Inflammatory macrophage treated with lipopolysaccharide for 1 hour (primary cell): ENCODE measurements around the gene SPI1.
A peak's percentile ranks its signal among the peaks of the same experiment; 100 is the strongest.
"Not testable (repeated sequence)": the region's sequence is repeated elsewhere in the genome, so short reads cannot be mapped to it uniquely, and the experiment has no call there.

ENCODE experiments used
- DNase-seq, 2 donors: peaks; one replicate each; pipeline ENCODE4 v3.0.0-alpha.2; 2020 to 2022

Gene SPI1

GRCh38 chr11:47317064-47317828, 61.1 kb downstream of the SPI1 start:
- peak; percentile 5 to 24 for DNase-seq

GRCh38 chr11:47316501-47316900, 61.8 kb downstream of the SPI1 start:
- not testable (repeated sequence) for DNase-seq

DNA sequence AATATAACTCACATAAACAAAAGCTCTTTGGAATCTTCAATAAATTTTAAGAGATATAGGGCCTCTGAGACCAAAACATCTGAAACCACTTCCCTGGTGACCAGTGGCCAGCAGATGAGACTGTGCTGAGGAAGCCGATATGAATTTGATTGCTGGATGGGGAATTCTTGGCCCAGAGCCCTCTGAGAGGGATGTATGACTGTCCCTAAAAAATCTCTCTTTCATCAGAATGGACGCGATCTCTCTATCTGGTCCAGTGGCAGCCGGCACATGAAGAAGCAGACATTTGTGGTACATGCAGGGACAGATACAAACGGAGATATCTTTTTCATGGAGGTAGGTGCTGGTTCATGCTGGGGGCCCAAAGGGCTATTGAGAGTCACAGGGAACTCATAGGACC, 63.4 kb downstream of the SPI1 start:
- no peak for DNase-seq

GRCh38 chr11:47308050-47308823, 70.1 kb downstream of the SPI1 start:
- no peak for DNase-seq

DNA sequence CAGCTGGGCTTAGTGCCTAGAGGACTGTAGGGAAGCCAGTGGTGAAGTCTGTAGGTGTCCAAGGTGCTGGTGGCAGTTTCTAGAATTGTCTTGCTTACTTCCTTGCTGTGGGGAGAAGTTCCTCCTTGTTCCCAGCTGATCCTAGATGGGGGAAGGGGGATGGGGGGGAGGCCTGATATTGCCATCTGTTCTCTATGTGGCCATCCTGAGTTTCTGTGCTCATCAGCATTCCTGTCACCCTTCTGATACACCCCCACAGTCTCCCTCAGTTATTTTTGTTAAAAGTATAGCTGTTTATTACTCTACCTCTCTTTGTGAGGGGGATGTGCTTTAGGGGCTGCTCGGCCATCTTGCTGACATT, 71.9 kb downstream of the SPI1 start:
- DNase-seq, result no peak

- DNase-seq, result no peak
Measured at GRCh38 chr11:47305734-47306483, 72.4 kb downstream of the SPI1 start.
